GM23338 (cell line): ENCODE measurements around the gene ZDHHC13.

ENCODE experiments used
- CTCF ChIP-seq, 2 experiments: fragments of 200-600 bp in 1 of 2; sonication (generic) in 1 of 2; conservative IDR thresholded peaks; 2 replicates each; pipeline versions ENCODE4 v1.5.1 to v1.6.1; 2016 to 2017; ENCODE audit warnings: antibody characterized with exemption in 2 of 2, low read depth in 2 of 2, mild to moderate bottlenecking in 2 of 2, moderate library complexity in 1 of 2
- EZH2 ChIP-seq: fragments of 200-600 bp; sonication (generic); IDR thresholded peaks from one replicate; pipeline ENCODE4 v1.8.0; 2017; ENCODE audit warnings: antibody characterized with exemption, mild to moderate bottlenecking, low read depth; ENCODE audit not compliant: unreplicated experiment
- EZH2phosphoT487 ChIP-seq: fragments of 200-600 bp; sonication (generic); IDR thresholded peaks from one replicate; pipeline ENCODE4 v1.8.1; 2018; ENCODE audit warnings: antibody characterized with exemption; ENCODE audit not compliant: unreplicated experiment
- JUNB ChIP-seq: IDR thresholded peaks from one replicate; pipeline ENCODE4 v1.6.1; 2016; ENCODE audit warnings: antibody characterized with exemption; ENCODE audit not compliant: unreplicated experiment
- NANOG ChIP-seq: IDR thresholded peaks from 2 replicates; pipeline ENCODE4 v1.6.1; 2016; ENCODE audit warnings: antibody characterized with exemption, borderline replicate concordance
- POLR2AphosphoS5 ChIP-seq: IDR thresholded peaks from 2 replicates; pipeline ENCODE4 v1.6.1; 2016; ENCODE audit warnings: antibody characterized with exemption, low read depth
- REST ChIP-seq: IDR thresholded peaks from one replicate; pipeline ENCODE4 v1.6.1; 2018; ENCODE audit warnings: antibody characterized with exemption; ENCODE audit not compliant: unreplicated experiment
- ZNF114 ChIP-seq: fragments of 250-450 bp; sonication (Bioruptor Pico); IDR thresholded peaks from 2 replicates; pipeline ENCODE4 v1.5.0; 2020; ENCODE audit warnings: mild to moderate bottlenecking, moderate library complexity
- ZNF331 ChIP-seq: fragments of 250-450 bp; sonication (Bioruptor Pico); IDR thresholded peaks from 2 replicates; pipeline ENCODE4 v1.5.0; 2020; ENCODE audit warnings: low read depth, mild to moderate bottlenecking, moderate library complexity

- TF ChIP-seq ZNF331 (CRISPR knock-in tag) (no peak), POLR2AphosphoS5 (no peak), CTCF (conservative IDR thresholded peaks at IDR 0.05; ENCODE audit: low read depth in 2 of 2) (no peak), EZH2phosphoT487 (no peak), ZNF114 (CRISPR knock-in tag) (no peak), EZH2 (no peak), REST (no peak), NANOG (no peak), JUNB (no peak)
Measured at GRCh38 chr11:19208959-19209546, 92.1 kb downstream of the ZDHHC13 start.
